ENCODE measurements around the gene TMEM253.

TMEM253 gene
- 0 to 0.36 (median 0.04) reads per million in 4 experiments for total RNA-seq

- DNase-seq, result no peak
Observed at GRCh38 chr14:21100931-21101330, at the start of gene TMEM253. Gene TMEM253, plus strand, starts transcription at chr14:21101066. Its CDS starts 278 bp downstream, at chr14:21101344.

GRCh38 chr14:21053184-21054122 lies 47.4 kb upstream of the TMEM253 start:
- no peak for DNase-seq

- DNase-seq, result no peak
Observed at GRCh38 chr14:21054123-21054767, 46.6 kb upstream of the TMEM253 start.

- DNase-seq, result no peak
Observed at GRCh38 chr14:21054768-21055145, 46.1 kb upstream of the TMEM253 start.

- no peak for DNase-seq
Observed at GRCh38 chr14:21055432-21056117, 45.3 kb upstream of the TMEM253 start.

GRCh38 chr14:21056520-21057163 lies 44.2 kb upstream of the TMEM253 start:
- DNase-seq, result no peak

GRCh38 chr14:21057803-21058675 lies 42.8 kb upstream of the TMEM253 start, which contains the start of gene RNASE8:
Gene RNASE8, plus strand, starts transcription at chr14:21057822. Its CDS starts 71 bp downstream, at chr14:21057893.
- DNase-seq, result no peak

GRCh38 chr14:21058903-21059302 lies 42.0 kb upstream of the TMEM253 start:
- no peak for DNase-seq

- DNase-seq, result no peak
Observed at GRCh38 chr14:21059842-21060613, 40.8 kb upstream of the TMEM253 start.

- DNase-seq, result no peak
Observed at GRCh38 chr14:21060614-21061346, 40.1 kb upstream of the TMEM253 start.

- no peak for DNase-seq
Observed at GRCh38 chr14:21061347-21061668, 39.6 kb upstream of the TMEM253 start.

GRCh38 chr14:21063479-21063878 lies 37.4 kb upstream of the TMEM253 start:
- DNase-seq, result no peak

- no peak for DNase-seq
Observed at GRCh38 chr14:21066882-21067502, 33.9 kb upstream of the TMEM253 start.

GRCh38 chr14:21068521-21069387 lies 32.1 kb upstream of the TMEM253 start:
- peak; percentile 25 for DNase-seq

GRCh38 chr14:21069388-21070082 lies 31.3 kb upstream of the TMEM253 start:
- peak; percentile 11 for DNase-seq

- DNase-seq, result no peak
Observed at GRCh38 chr14:21070083-21070609, 30.7 kb upstream of the TMEM253 start, which contains the start of gene ARHGEF40. Gene ARHGEF40, plus strand, starts transcription at chr14:21070304. Its CDS starts 93 bp downstream, at chr14:21070397.

- no peak for DNase-seq
Observed at GRCh38 chr14:21070610-21071224, 30.1 kb upstream of the TMEM253 start.

Data from effector CD8-positive, alpha-beta T cell (primary cell).